Neural progenitor cell (in vitro differentiated cells): ENCODE results near the gene TOP2A. TPM values are rescaled to one million over a fixed set of nuclear protein-coding genes. Genes with fewer than 3 reads are reported as not detected.

ENCODE experiments used
- DNase-seq: peaks from one replicate; pipeline ENCODE4 v3.0.0-alpha.2; 2016; ENCODE audit warnings: low spot score
- H2AFZ ChIP-seq: fragments of 200-600 bp; sonication (generic); replicated peaks from 2 replicates; pipeline ENCODE4 v1.6.1; 2016; ENCODE audit warnings: antibody characterized with exemption
- H3F3A ChIP-seq: fragments of 200-600 bp; sonication (generic); 2 replicates; pipeline ENCODE4 v1.6.1; 2016; ENCODE audit warnings: antibody characterized with exemption, low read depth
- H3K27ac ChIP-seq: fragments of 200-600 bp; sonication (generic); 2 replicates; pipeline ENCODE4 v1.5.1; 2016; ENCODE audit warnings: mild to moderate bottlenecking
- H3K27me3 ChIP-seq: fragments of 200-600 bp; sonication (generic); 2 replicates; pipeline ENCODE4 v1.6.1; 2016; ENCODE audit warnings: mild to moderate bottlenecking, moderate library complexity
- H3K36me3 ChIP-seq: fragments of 200-600 bp; sonication (generic); 2 replicates; pipeline ENCODE4 v1.5.1; 2016
- H3K4me1 ChIP-seq: fragments of 200-600 bp; sonication (generic); 2 replicates; pipeline ENCODE4 v1.6.1; 2016; ENCODE audit warnings: mixed run types
- H3K4me2 ChIP-seq: fragments of 200-600 bp; sonication (generic); 2 replicates; pipeline ENCODE4 v1.6.1; 2016
- H3K4me3 ChIP-seq: fragments of 200-600 bp; sonication (generic); 2 replicates; pipeline ENCODE4 v1.5.1; 2016
- H3K79me2 ChIP-seq: fragments of 200-600 bp; sonication (generic); 2 replicates; pipeline ENCODE4 v1.6.1; 2016; ENCODE audit warnings: low read depth
- H3K9ac ChIP-seq: fragments of 200-600 bp; sonication (generic); 2 replicates; pipeline ENCODE4 v1.6.1; 2016
- H3K9me3 ChIP-seq: fragments of 200-600 bp; sonication (generic); 2 replicates; pipeline ENCODE4 v1.5.1; 2016; ENCODE audit warnings: low read depth
- H4K20me1 ChIP-seq: fragments of 200-600 bp; sonication (generic); 2 replicates; pipeline ENCODE4 v1.6.1; 2016; ENCODE audit warnings: low read depth
- H3K27ac Mint-ChIP-seq: 3 replicates; pipeline ENCODE4 v1.8.0; 2021; ENCODE audit warnings: mixed read lengths
- H3K27me3 Mint-ChIP-seq: 2 replicates; pipeline ENCODE4 v1.8.0; 2022; ENCODE audit warnings: low read depth, mild to moderate bottlenecking, inconsistent platforms, moderate library complexity, mixed read lengths; ENCODE audit not compliant: insufficient read depth
- H3K36me3 Mint-ChIP-seq: 3 replicates; pipeline ENCODE4 v1.8.0; 2021; ENCODE audit warnings: mixed read lengths
- H3K4me1 Mint-ChIP-seq: 3 replicates; pipeline ENCODE4 v1.8.0; 2021; ENCODE audit warnings: mixed read lengths
- H3K4me3 Mint-ChIP-seq: 3 replicates; pipeline ENCODE4 v1.8.0; 2021; ENCODE audit warnings: mild to moderate bottlenecking, moderate library complexity, mixed read lengths
- H3K9me3 Mint-ChIP-seq: 3 replicates; pipeline ENCODE4 v1.8.0; 2020; ENCODE audit warnings: mixed read lengths
- CTCF ChIP-seq: fragments of 200-600 bp; sonication (generic); IDR thresholded peaks from 2 replicates; pipeline ENCODE4 v1.5.1; 2017; ENCODE audit warnings: antibody characterized with exemption, mild to moderate bottlenecking
- EZH2 ChIP-seq: fragments of 200-600 bp; sonication (generic); IDR thresholded peaks from 2 replicates; pipeline ENCODE4 v1.6.1; 2017; ENCODE audit warnings: antibody characterized with exemption, mild to moderate bottlenecking, moderate library complexity
- EZH2phosphoT487 ChIP-seq: fragments of 200-600 bp; sonication (generic); IDR thresholded peaks from 2 replicates; pipeline ENCODE4 v1.6.1; 2017; ENCODE audit warnings: antibody characterized with exemption
- total RNA-seq: library from RNA; depleted of rRNA; stranded (reverse); fragments of >200 nt; gene quantifications from 2 replicates; pipeline ENCODE4 v1.2.3, GENCODE V29; 2015; ENCODE audit warnings: low replicate concordance

The TOP2A gene
- total RNA-seq, 1 donor from 2014 or later = 968 TPM

GRCh38 chr17:40453881-40454612 is 36.4 kb upstream of the TOP2A start:
- Mint-ChIP-seq H3K4me3 (no peak overlapping the region), H3K27me3 (peaks cover 4% of the 10 kb centered on the region), H3K9me3 (no peaks in the 10 kb centered on the region), H3K36me3 (peaks cover 17% of the 10 kb centered on the region), H3K4me1 (peaks cover 20% of the 10 kb centered on the region), H3K27ac (peak overlapping the region; percentile 42)
- Histone ChIP-seq H3K9me3 (no peaks in the 10 kb centered on the region), H3K79me2 (no peaks in the 10 kb centered on the region), H3K9ac (no peak overlapping the region), H3K27me3 (no peaks in the 10 kb centered on the region), H3F3A (no peaks in the 10 kb centered on the region), H3K36me3 (no peaks in the 10 kb centered on the region), H3K27ac (no peak overlapping the region), H3K4me1 (peaks cover 15% of the 10 kb centered on the region), H4K20me1 (no peaks in the 10 kb centered on the region), H2AFZ (no peak overlapping the region), H3K4me3 (no peak overlapping the region), H3K4me2 (no peak overlapping the region)
- no peak for DNase-seq
- TF ChIP-seq EZH2 (no peak), CTCF (no peak), EZH2phosphoT487 (no peak)

DNA sequence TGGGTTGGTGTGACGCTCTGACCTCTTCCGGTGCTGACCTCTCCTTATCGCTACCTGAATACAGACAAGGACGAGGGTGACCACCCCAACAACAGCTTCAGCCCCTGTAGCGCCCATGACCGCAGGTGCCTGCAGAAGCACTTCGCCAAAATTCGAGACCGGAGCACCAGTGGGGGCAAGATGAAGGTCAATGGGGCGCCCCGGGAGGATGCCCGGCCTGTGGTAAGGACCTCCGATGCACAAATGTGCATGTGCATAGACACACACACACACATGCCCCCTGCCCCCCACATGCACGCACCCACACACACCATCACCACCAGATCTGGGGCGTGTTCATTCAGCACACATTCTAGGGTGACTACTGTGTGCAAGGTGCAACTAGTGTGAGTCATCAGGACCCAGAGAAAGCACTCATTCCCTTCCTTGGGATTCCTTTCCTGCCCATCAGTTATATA is 35.3 kb upstream of the TOP2A start:
- Mint-ChIP-seq H3K4me1 (peaks cover 14% of the 10 kb centered on the region), H3K27ac (peak overlapping the region; percentile 17), H3K27me3 (peaks cover 4% of the 10 kb centered on the region), H3K9me3 (no peaks in the 10 kb centered on the region), H3K4me3 (no peak overlapping the region), H3K36me3 (peaks cover 17% of the 10 kb centered on the region)
- Histone ChIP-seq H3F3A (no peaks in the 10 kb centered on the region), H2AFZ (no peak overlapping the region), H3K4me2 (no peak overlapping the region), H3K9ac (no peak overlapping the region), H3K27me3 (no peaks in the 10 kb centered on the region), H3K36me3 (no peaks in the 10 kb centered on the region), H3K4me1 (peaks cover 10% of the 10 kb centered on the region), H3K9me3 (no peaks in the 10 kb centered on the region), H4K20me1 (no peaks in the 10 kb centered on the region), H3K79me2 (no peaks in the 10 kb centered on the region), H3K4me3 (no peak overlapping the region), H3K27ac (no peak overlapping the region)
- DNase-seq = no peak
- TF ChIP-seq CTCF (no peak), EZH2 (no peak), EZH2phosphoT487 (no peak)

GRCh38 chr17:40452216-40452787 is 34.6 kb upstream of the TOP2A start:
- Mint-ChIP-seq H3K4me3 (no peak overlapping the region), H3K9me3 (no peaks in the 10 kb centered on the region), H3K36me3 (peaks cover 15% of the 10 kb centered on the region), H3K27me3 (peaks cover 4% of the 10 kb centered on the region), H3K27ac (no peak overlapping the region), H3K4me1 (peaks cover 8% of the 10 kb centered on the region)
- H3K4me2 ChIP-seq = no peak overlapping the region
- H3K36me3 ChIP-seq = no peaks in the 10 kb centered on the region
- TF ChIP-seq EZH2 (no peak), EZH2phosphoT487 (no peak), CTCF (no peak)
- H2AFZ ChIP-seq = no peak overlapping the region
- no peaks in the 10 kb centered on the region for H3K27me3 ChIP-seq
- DNase-seq = no peak
- H3K9me3 ChIP-seq = no peaks in the 10 kb centered on the region
- no peaks in the 10 kb centered on the region for H4K20me1 ChIP-seq
- peaks cover 4% of the 10 kb centered on the region for H3K4me1 ChIP-seq
- H3K79me2 ChIP-seq = no peaks in the 10 kb centered on the region
- no peak overlapping the region for H3K4me3 ChIP-seq
- H3F3A ChIP-seq = no peaks in the 10 kb centered on the region
- H3K9ac ChIP-seq = no peak overlapping the region
- no peak overlapping the region for H3K27ac ChIP-seq
